GM18498 (cell line): ENCODE data around the gene SNAP91.
"Not testable (repeated sequence)": the region's sequence is repeated elsewhere in the genome, so short reads cannot be mapped to it uniquely, and the experiment has no call there.

Source experiments
- ATAC-seq: cut with Tn5 transposase; IDR thresholded peaks from one replicate; pipeline ENCODE4 v1.9.1; 2021; ENCODE audit warnings: mild to moderate bottlenecking, moderate library complexity; ENCODE audit not compliant: unreplicated experiment

SNAP91 gene

DNA sequence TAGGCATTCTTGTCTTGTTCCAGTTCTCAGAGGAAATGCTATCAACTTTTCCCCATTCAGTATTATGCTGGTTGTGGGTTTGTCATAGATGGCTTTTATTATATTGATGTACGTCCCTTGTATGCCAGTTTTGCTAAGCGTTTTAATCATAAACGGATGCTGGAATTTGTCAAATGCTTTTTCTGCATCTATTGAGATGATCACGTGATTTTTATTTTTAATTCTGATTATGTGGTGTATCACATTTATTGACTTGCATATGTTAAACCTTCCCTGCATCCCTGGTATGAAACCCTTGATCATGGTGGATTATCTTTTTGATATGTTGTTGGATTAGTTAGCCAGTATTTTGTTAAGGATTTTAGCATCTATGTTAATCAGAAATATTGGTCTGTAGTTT, 79.0 kb downstream of the SNAP91 start:
- ATAC-seq: not testable (repeated sequence)

DNA sequence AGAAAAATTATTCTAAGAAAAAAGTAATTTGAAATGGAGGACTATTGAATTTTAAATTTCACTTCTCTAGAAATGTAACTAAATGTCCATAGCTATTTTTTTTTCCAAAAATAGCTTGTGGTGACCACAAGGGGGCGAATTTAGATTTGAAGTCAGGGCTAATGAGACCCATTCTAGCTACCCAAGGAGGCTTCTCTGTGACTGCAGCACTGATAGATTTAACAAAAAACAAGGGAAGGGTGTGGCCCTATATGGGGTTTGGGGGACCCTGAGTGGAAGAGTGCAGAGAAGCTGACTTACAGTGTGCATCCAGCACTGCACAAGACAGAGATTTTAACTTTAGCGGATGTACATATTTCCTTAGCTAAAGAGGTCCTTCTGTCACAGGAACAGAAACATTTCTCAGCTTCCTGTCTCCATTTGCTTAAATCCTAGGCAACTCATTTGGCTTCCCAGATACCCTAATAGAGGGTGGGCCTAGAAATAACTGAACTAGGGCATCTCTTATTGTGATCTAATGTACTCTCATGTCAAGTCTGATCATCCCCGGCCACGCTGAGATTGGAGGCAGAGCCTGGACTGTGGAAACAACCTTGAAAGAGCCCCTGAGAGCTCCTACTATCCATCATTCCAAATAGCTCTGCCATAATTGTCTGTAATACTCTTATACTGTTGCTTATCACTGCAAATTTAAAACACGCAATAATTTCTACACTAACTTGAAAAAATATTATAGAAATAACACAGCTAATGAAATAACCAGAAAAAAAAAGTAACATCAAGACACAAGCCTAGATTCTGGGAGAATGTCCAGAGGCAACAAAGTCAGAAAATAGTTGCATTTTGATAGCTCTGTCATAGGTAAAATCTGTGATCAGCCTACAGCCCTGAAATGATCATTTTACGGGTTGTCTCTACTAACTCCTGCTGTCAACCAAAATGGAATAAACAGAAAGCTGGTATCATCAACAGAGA, 93.6 kb downstream of the SNAP91 start:
- peak; percentile 81 for ATAC-seq

DNA sequence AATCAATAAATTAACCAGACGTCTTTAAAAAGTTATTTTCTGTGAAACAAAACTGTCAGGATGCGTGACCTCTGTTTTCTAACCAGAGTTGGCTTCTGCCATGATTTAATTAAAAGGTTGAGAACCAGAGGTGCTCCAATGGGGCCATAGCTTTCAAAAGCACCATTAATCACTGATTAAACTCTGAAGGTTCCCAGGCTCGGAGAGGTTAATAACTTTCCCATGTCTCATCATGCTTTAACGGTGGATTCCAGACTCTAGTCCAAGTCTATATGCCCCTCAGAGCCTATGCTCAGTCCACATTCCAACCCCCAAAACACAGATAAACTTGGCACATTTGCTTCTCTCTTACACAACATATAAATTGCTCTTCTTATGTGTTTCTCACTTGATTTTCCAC, 95.5 kb downstream of the SNAP91 start:
- no peak for ATAC-seq

DNA sequence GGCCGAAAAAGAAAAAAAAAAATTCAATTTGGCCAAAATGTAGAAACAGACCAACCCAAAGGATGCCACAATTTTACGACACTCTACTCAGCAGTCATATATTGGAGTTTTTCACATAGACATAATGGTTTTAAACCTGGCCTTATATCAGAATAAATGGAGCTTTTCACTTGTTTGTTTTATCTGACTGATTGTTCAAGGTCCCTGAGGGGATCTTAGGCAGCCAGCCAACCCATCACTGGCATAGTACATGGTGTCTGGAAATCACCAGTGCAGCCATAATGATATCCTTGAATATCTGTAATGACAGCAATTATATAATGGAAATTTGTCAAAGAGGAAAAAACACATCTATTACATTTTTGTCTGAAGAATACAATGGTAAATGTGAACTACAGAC, 99.7 kb downstream of the SNAP91 start:
- no peak for ATAC-seq

DNA sequence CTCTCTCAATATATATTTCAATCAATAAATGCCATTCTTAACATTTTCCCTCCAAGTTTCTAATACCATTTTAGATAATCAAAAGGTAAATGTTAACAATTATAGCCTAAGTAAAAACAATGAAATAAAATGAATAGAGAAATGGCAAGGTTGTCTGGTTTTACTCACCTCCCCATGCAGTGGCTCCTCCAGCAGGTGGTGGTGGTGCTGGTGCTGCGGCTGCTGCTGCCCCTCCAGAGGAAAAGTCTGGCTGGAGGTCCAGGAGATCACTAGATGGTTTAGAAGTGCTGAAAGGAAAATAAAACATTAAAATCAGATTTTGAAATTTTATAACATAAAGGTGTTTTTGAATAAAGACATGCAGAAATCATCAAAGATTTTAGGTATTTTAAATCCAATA, 103.4 kb downstream of the SNAP91 start:
- no peak for ATAC-seq

DNA sequence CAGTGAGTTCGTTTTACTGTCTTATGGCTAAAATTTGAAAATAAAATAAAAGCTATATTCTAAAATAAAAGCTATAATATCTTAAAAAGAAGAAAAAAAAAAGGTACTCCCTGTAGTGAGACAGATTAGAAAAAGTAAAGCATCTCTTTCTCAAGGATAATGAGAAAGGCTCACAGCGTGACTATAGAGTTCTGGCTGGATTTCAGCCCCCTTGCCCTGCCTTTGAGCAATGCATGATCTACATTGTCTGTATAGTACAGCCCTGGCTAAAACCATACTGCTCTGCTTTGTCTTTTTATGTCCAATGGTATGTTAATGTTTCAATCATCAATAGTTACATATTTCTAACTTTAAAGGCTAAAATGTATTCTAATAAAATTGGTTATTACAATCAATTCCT, 105.3 kb downstream of the SNAP91 start:
- no peak for ATAC-seq

DNA sequence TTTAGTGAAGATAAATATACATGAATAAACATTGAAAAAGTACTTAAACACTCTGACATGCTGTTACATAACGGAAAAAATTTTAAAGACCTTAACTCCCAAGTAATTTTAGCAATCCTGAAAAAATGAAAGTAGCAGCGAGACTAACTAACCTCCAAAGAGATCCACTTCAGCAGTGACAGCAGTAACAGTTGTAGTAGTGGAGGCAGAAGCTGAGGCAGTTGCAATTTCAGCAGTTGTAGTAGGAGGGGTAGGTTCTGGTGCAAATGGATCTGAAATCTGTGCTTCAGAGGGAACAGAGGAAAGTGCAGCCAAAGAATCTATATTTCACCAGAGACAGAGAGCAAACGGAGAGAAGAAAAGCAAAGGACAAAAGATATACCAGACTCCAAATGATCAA, 107.8 kb downstream of the SNAP91 start:
- ATAC-seq: no peak

DNA sequence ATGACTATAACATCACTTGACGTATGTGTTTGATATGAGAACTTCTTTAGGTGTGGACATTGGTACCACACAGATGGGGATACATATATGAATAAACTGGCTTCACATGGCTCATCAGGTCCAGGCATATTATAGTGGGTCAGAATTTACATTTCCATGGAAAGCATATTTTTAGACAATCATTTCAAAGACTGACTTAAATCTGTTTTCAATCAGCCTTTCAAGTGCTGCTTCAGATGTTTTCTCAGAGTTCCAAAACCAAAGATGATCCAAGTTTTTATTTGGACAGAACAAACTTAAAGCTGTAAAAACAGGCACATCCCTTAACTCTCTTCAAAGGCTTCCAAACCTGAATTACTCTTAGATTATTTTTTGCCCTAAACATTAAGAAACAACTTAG, 108.4 kb downstream of the SNAP91 start:
- ATAC-seq: no peak

DNA sequence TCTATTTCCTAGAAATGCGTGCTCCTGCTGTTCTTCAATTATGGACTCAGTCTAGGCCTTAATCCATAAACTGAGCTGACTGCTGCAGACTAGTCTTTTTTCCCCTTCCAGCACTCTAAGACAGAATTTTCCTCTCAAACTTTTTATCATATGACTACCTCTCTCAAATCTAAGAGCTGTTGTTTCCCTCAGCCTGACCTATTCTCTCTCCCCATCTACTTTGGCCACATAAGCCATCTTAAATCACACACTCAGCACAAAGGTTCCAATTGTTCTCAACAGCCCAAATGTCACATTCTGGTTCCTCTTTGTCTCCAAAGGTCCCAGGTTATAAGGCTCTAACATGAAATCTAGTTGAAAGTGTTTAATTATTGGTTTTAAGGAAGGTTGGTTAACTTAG, 111.4 kb downstream of the SNAP91 start:
- no peak for ATAC-seq

DNA sequence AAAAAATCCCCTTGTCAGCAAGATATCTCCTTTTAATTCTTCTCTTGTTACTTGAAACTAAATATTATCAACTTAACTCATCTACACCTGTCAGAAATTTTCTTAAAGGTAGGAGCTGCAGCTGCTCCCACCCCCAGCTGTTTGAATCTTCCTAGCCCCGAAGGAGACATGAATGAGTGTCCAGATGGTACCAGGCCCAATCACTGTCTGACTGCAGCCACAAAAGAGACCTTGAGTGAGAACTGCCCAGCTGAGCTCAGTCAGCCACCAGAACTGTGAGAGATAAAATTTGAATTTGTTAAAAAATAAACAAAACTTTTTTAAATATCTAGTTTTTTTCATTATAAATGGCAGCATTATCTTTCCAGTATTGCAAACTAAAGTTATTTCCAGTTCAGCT, 111.8 kb downstream of the SNAP91 start:
- ATAC-seq: no peak

DNA sequence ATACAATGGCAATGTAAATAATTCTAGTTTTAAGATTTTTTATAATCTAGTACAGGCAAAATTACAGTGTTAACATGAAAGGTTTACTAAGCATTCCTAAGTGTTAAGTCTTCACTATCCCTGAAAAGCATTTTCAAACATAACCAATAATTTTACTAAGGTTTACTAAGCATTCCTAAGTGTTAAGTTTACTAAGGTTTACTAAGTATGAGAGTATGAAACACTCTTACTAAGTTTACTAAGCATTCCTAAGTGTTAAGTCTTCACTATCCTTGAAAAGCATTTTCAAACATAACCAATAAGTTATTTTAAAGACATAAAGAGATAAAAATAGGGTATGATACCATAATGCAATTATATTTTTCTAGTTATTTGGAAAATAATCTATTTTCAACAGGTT, 114.0 kb downstream of the SNAP91 start:
- no peak for ATAC-seq

DNA sequence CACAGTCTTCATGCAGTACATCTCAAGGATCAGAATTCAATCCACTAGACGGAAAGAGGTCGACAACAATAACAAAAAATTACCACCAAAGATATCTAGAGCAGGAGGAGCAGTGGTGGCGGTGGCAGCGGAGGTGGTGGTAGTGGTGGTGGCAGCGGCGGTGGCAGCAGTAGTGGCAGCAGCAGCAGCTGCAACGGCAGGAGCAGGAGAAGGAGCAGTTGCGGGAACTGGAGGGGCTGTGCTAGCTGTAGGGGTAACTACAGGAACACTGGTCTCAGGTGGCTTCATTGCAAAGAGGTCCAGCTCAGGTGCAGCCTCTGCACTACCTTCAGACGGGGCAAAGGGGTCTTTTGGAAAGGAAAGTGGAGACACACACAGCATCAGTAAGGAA, 115.5 kb downstream of the SNAP91 start:
- ATAC-seq: no peak

DNA sequence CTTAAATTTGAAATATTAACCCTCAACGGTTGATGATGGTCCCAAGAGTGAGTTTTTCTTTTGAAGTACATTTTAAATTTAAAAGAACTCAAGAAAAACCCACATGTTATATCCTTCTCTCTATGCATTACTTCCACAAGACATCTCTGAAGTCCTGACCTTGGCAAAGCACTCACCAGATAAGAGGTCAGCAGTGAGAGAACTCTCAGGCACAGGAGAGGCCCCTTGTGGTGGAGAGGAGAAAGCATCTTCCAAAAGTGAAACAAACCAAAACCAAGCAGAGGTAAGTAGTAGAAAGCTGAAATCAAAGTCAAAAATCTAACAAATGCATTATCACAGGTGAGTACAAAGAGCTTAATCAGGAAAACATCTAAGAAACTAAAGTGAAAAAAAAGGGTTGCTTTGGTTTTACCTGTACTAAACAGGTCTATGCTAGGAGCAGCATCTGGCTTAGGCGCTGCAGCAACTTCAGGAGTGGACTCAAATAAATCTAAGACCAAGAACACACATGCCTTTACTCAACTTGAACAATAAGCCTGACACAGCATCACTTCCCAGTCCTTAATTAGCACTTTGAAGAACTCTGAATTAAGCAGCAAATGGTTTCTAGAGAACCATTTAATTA, 116.0 kb downstream of the SNAP91 start:
- peak; percentile 96 for ATAC-seq

DNA sequence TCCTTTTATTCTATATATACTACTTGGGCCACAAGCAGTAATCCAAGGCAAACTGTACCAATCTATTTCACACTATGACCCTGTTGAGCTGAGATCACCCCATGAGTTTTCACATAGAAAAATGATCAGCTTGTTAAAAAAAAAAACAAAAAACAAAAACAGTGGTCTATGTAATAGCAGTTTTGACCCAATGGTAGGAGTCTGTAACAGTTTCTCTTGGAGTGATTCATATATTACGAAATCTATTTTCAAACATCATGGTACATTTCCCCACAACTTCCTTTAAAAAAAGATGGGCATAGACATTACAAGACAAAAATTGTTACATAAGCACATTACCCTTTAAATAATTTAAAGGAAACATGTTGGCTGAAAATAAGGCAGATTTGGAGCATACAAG, 118.5 kb downstream of the SNAP91 start:
- no peak for ATAC-seq

DNA sequence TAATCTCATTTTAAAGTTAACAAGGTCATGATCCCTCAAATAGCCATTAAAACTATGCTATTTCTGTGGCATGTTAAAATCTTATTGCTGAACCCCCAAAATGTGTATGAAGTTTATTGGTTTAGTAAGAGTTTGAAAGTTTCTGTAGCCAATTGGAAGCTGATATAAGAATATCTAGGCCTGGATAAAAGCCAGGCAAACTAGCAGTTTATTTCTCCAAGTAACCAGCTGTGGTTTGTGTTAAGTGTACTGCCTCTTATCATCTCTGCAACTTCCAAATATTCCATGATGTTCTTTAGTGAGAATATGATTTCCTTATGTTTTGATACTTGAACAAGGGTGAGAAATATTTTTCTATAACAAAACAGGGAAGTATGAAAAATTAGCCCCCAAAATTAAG, 119.8 kb downstream of the SNAP91 start:
- no peak for ATAC-seq

DNA sequence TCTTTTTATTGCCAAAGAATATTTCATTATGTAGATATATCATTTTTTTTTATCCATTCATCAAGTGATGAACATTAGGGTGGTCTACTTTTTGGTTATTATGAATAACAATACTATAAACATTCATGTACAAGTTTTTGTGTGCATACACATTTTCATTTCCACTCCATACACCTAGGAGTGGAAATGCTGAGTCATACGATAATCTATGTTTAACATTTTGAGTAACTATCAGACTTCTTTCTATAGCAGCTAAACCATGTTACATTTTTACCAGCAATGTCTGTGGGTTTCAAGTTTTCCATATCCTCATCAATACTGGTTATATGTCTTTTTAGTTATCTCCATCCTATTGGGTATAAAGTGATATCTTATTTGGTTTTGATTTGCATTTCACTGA, 130.8 kb downstream of the SNAP91 start:
- ATAC-seq: no peak

DNA sequence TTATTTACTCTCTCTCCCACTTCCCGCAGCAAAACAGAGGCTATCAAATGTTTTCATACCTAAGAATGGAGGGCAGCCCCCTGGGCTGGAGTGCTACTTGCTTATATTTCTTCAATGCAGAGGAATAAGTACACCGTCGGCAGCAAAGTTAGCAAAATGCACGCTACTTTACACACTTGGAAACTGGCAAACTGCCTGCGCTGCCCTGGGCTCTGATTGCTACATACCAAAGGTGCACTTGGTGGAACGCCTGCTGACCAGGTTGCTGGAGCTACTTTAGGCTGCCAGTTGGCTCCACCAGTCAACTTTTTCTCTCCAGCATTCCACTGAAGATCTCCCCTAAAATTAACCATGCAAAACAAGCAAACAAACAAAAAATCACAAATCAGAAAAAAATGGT, 134.1 kb downstream of the SNAP91 start:
- ATAC-seq: no peak

DNA sequence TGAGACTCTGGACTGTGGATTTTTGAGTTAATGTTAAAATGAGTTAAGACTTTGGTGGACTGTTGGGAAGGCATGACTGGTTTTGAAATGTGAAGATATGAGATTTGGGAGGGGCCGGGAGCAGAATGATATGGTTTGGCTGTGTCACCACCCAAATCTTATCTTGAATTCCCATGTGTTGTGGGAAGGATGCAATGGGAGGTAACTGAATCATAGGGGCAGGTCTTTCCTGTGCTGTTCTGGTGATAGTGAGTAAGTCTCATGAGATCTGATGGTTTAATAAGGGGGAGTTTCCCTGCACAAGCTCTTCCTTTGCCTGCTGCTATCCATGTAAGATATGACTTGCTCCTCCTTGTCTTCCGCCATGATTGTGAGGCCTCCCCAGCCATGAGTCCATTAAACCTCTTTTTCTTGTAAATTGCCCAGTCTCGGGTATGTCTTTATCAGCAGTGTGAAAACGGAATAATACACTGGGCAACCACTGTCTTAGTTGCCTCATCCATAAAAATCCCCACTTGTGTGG, 137.2 kb downstream of the SNAP91 start:
- ATAC-seq: not testable (repeated sequence)

DNA sequence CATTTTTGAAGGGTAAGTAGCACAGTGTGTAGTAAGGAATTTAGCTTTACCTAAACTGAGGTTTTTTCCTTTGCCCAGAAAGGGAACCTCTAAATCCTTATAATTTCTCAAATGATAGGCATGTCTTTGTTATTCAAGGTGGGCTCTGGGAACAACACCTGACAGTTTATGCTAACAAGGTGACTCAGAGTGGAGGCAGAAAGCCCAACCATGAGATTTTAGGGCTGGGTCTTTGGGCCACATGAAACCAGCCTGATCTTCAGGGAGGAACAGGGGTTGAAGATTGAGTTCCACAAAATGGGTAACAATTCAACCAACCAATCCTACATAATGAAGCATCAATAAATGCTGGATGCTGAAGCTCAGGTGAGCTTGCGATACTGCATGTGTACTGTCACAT, 149.9 kb downstream of the SNAP91 start:
- no peak for ATAC-seq

DNA sequence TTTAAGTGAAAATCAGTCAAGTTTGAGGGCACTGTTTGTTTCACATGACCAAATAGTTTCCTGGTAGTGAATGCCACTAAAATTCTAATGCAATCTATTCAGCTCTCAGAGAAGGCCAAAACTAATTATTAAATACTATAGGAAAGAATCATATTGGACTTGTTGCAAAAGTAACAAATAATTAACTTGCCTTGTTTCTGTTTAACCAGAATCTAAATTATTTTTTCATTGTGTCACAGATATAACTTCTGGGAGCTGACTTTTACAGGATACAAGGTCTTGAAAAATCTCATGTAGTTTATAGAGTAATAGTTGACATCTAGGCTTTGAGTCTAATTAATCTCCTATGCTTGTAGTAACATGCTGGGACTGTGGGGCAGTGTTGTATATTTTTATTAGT, 152.0 kb downstream of the SNAP91 start:
- no peak for ATAC-seq

DNA sequence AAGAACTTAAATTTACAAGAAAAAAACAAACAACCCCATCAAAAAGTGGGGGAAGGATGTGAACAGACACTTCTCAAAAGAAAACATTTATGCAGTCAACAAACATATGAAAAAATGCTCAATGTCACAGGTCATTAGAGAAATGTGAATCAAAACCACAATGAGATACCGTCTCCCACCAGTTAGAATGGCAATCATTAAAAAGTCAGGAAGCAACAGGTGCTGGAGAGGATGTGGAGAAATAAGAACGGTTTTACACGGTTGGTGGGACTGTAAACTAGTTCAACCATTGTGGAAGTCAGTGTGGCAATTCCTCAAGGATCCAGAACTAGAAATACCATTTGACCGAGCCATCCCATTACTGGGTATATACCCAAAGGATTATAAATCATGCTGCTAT, 157.2 kb downstream of the SNAP91 start:
- not testable (repeated sequence) for ATAC-seq

DNA sequence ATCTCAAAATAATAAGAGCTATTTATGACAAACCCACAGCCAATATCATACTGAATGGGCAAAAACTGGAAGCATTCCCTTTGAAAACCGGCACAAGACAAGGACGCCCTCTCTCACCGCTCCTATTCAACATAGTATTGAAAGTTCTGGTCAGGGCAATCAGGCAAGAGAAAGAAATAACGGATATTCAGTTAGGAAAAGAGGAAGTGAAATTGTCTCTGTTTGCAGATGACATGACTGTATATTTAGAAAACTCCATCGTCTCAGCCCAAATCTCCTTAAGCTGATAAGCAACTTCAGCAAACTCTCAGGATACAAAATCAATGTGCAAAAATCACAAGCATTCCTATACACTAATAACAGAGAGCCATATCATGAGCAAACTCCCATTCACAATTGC, 158.4 kb downstream of the SNAP91 start:
- ATAC-seq: not testable (repeated sequence)
